Erythroblast (primary cell): ENCODE results near the gene IL36B.

ENCODE experiments used
- DNase-seq, 2 experiments: peaks; one replicate each; lab custom pipeline; 2025; lab: John Stamatoyannopoulos, UW
- GATA1 ChIP-seq: IDR thresholded peaks from 2 replicates; pipeline ENCODE4 v1.6.1; 2011; ENCODE audit warnings: low read depth, mild to moderate bottlenecking, control low read depth, low read length, moderate library complexity
- POLR2A ChIP-seq: IDR thresholded peaks from 2 replicates; pipeline ENCODE4 v1.6.1; 2011; ENCODE audit warnings: mild to moderate bottlenecking, low read length

Gene IL36B

GRCh38 chr2:113081488-113082210 lies 29.0 kb upstream of the IL36B start:
- DNase-seq: no peak
- TF ChIP-seq GATA1: no peak
- TF ChIP-seq POLR2A: no peak

GRCh38 chr2:113080134-113080533 lies 27.5 kb upstream of the IL36B start:
- peak; percentile 35 to 63 for DNase-seq
- TF ChIP-seq GATA1: no peak
- no peak for TF ChIP-seq POLR2A

- TF ChIP-seq GATA1 (no peak), POLR2A (no peak)
- no peak for DNase-seq
These were observed 26.5 kb upstream of the IL36B start for GRCh38 chr2:113079131-113079530.

GRCh38 chr2:113078350-113078839 lies 25.7 kb upstream of the IL36B start:
- TF ChIP-seq GATA1: no peak
- TF ChIP-seq POLR2A: no peak
- DNase-seq: no peak

- no peak for TF ChIP-seq POLR2A
- no peak for TF ChIP-seq GATA1
- DNase-seq: no peak
These were observed 25.3 kb upstream of the IL36B start for GRCh38 chr2:113077921-113078320.

GRCh38 chr2:113076954-113077669 lies 24.4 kb upstream of the IL36B start:
- DNase-seq: no peak
- TF ChIP-seq POLR2A: no peak
- no peak for TF ChIP-seq GATA1

GRCh38 chr2:113075600-113075999 lies 22.9 kb upstream of the IL36B start:
- TF ChIP-seq POLR2A (no peak), GATA1 (no peak)
- no peak for DNase-seq

- no peak for DNase-seq
- no peak for TF ChIP-seq GATA1
- TF ChIP-seq POLR2A: no peak
These were observed 22.4 kb upstream of the IL36B start for GRCh38 chr2:113075030-113075429.

GRCh38 chr2:113073325-113073834 lies 20.7 kb upstream of the IL36B start:
- no peak for DNase-seq
- TF ChIP-seq GATA1 (no peak), POLR2A (no peak)

GRCh38 chr2:113072584-113072983 lies 19.9 kb upstream of the IL36B start:
- DNase-seq: no peak
- TF ChIP-seq GATA1 (no peak), POLR2A (no peak)

GRCh38 chr2:113070606-113070975 lies 17.9 kb upstream of the IL36B start:
- no peak for TF ChIP-seq GATA1
- TF ChIP-seq POLR2A: no peak
- no peak for DNase-seq

GRCh38 chr2:113069676-113070605 lies 17.3 kb upstream of the IL36B start:
- TF ChIP-seq GATA1: no peak
- no peak for DNase-seq
